ENCODE data around the gene SCN7A. TPM values are rescaled to one million over a fixed set of nuclear protein-coding genes. Genes with fewer than 3 reads are reported as not detected.
A peak's percentile ranks its signal among the peaks of the same experiment; 100 is the strongest.
"Not testable (repeated sequence)": the region's sequence is repeated elsewhere in the genome, so short reads cannot be mapped to it uniquely, and the experiment has no call there.

Gene SCN7A
- 0.19 and 0.29 TPM in 2 replicates for polyA plus RNA-seq (2014; cell fraction: cytosol; rRNA removed)
- polyA plus RNA-seq (2014; cell fraction: nucleus; rRNA removed): 0.52 and 0.58 TPM in 2 replicates

DNA sequence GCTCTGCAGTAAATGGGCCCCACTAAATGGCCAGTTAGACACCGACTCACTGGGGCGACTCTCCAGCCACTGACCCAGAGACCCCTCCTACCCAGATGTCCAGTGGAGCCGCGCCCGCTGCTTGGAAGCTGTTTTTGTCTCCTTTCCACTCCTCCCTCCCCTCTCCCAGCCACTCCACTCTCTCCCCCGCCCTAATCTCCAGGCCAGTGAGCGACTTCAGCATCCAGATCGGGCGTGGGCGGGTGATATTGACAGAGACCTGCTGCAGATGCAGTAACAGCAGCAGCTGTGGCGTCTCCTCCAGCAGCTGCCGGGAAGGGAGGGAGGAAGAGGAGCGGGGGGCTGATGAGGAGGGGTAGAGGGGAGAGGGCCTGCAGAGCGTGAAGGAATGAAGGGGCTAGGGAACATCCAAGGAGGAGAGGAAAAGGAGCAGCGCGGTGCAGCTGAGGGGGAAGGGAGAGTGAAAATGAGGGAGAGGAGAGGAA is at the start of gene SCN7A:
TSS of gene SCN7A (minus strand) at position 110 of the 485 bp plus-strand sequence. CDS start 16,553 bp downstream, outside the sequence.
- DNase-seq (ENCODE audit: low spot score): peak; percentile 83

DNA sequence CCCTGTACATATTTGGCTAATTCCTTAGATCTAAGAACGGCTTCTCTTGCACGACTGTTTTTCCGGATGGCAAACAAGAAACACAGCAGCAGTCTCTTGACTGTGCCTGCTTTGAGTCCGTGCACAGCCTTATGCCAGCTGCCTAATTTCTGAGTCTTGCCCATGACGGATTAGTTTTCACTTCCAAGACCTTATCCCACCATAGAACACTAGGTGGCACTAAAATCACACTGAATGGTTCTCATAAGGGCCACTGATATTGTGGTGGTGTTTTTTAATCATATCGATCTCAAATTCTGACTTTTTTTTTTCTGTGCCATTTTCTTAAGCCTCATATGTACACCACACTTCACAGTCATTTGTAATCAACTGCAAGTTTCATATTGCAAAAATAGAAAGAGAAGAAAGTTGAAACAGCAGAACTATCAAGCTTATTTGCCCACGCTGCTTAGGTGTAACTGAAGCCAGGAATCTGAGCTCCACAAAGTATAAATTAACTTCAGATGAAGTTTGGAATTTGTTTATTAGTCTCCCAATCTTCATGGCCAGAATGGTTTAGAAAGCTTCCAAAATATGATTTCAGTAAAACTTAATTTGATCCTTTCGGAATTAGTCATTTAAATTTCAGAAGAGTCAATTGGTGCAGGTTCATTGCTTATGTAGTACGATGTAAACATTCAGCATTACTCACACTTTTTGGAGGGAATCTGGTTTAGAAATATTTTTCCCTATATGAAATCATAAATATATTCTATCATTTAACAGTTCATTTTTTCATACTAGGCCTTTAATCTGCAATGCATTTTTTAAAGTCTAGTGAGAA is 45.5 kb upstream of the SCN7A start:
- peak; percentile 70 for DNase-seq (ENCODE audit: low spot score)

DNA sequence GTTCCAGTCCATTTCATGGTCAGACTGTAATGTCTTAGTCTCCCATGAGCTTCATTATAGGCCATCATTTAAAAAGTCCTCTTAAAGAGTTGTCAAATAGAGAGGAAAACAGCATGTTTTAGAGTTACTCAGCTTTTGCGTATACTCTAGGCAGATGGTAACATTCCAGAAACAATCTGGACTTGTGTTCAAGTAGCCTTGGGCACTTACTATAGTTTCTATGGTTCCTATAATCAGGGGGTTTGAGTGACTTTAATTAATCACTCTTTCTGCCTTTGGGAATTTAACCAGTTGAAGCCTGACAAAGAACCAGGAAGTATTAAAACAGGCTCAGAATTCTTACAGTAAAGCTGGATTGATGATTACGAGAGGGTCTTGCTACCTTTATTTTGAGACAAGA is 42.1 kb upstream of the SCN7A start:
- DNase-seq (ENCODE audit: low spot score): no peak

DNA sequence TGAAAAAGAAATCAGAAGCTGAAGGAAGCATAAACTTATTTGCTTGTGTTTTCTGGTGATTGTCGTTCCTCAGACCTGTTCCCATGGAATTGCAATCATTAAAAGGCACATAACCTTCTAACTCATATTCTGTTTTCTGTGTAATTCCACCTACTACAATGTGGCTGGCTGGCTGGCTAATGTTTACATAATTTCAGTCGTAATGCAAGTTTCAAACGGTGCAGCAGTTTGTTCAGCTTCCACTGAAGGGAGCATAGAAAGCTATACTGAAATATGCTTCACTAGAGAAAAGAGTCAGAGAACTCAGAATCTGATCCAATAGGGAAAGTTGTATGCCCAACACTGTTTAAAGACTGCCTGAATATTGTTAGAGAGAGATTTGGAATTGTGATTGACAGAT is 27.1 kb upstream of the SCN7A start:
- DNase-seq (ENCODE audit: low spot score): no peak

DNA sequence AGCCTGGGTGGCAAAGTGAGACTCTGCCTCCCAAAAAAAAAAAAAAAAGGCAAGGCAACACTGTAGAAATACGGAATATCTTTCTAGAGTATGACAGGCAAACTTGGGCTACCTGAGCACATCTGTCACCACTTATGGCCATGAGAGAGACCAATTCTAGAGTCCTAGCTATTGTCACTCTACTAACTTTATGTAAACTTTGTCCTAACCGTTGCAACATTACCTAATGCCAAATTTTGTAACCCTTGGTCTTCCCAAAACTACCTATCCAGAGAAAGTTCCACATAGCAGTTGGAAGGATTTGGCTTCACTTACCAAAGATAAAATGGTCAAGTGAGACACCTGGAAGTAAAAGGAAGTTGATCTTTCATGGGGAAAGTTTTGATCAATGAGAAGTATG is 26.6 kb upstream of the SCN7A start:
- no peak for DNase-seq (ENCODE audit: low spot score)

DNA sequence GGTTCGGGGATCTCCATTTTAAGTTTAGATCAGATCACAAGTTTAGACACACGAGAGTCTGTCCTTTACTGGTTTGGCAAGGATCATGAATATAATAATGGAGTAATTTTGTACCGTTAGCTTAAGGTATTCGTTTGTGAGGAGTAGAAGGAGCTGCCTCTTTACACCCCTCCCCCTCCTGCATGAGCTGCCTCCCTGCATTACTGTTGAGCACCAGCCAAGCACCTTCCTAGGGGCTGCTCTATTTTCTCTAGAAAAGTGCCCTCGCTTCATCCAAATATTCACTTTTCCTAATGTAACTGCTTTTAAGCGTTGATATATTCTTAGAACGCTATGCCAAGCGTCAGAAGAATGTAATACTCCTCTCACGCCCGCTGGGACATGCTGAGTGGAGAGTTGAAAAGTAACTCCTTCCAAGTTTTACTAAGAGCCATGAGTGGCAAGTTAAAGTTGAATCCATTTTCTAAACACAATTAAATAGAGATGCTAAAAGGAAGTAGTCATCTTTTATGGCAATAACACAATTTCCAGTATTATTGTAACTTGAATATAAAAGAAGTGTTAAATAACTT is 25.4 kb upstream of the SCN7A start:
- DNase-seq (ENCODE audit: low spot score): no peak

DNA sequence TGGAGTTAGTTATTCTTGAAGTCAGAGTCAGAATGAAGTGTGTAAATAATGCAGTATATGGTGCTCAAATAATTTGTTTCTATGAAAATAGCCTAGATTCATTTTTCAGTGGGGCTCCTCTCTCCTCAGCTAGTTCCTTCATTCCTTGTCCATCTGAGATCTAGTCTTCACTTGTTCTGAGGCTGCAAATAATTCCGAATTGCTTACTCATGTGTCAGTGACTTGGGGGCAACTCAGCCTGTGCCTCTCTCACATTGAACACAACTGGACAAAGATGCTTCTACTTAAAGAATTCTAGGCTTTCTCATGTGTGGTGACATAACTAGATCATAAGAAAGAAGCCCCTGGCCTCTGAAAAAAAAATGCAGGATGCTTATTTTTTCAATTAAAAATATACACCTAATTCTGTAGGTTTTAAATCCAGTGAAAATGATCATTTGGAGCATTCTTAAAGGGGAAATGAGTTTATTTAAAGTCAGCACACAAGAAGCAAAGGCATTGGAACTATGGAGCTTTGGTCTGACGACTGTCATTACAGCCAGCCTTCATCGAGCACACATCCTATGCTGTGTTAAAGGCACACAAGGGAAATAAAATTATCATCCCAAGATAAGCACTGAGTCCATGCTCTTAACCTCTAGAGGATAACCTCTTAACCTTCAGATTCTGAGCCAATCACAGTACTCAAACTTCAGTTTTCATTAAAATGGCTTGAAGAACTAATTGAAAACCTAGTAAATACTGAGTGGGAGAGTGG is 24.8 kb upstream of the SCN7A start:
- peak; percentile 24 for DNase-seq (ENCODE audit: low spot score)

DNA sequence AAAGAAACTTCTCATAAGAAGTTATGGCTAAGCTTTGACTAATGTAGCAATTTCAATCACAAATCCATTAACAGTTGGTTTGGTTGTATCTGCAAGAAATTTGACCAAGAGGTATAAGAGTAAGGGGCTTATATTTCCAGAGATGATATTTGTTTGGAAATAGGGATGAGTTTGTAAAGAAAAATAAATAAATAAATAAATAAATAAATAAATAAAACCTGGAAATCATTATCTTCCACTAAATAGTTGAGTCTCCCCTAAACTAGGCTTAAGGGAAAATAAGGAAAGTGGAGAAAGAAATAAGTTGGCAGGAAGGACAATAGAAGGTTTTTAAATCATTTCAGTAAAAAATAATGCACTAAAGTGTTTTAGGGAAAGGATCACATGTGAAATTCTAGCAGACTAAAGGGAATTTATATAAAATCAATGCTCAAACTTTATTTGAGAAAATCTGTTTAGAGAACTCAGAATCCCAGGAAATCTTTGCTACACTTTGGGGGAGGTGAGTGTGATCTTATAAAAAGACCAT is 23.5 kb upstream of the SCN7A start:
- no peak for DNase-seq (ENCODE audit: low spot score)

DNA sequence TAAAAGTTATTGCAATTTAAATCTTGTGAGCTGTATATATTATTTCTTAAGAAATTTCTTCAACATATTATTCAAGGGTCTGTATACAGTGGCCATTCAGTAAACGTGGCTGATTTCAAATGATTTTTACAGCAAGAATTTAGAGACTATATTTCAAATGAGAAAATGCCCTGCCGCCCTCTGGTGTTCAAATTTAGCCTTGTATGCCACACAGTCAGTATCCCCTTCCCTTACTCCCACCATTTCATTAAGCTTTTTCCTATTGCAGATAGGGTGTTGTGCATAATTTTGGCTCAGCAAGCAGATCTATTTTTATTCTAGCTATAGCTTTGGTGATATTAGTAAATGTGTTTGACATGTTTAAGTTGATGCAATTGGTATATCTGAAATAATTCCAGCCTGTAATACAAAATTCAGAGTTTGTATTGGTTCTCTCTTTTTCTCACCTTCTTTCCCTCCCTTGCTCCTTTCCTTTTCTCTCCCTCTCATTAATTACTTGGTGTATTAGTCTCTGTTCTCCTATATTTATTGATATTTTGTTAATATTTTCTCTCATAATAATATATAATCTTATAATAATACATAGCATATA is 22.8 kb upstream of the SCN7A start:
- DNase-seq (ENCODE audit: low spot score): peak; percentile 50

DNA sequence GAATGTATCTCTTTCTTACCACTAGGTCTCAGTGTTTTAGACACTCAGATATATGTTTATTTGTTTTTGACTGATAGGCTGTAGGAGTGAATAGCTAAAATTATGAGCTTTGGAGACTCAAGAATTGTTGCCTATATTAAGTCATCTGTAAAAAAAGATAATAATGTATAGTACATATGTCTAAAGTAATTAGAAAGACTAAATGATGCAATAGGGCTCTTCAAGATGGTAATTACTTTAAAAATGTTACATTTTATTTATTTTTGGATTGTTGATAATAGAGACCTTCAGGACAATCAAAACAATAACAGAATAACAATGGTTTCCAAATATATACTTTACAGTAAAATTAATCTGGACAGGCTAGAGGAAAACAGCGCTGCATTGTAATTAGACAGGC is 19.9 kb upstream of the SCN7A start:
- no peak for DNase-seq (ENCODE audit: low spot score)

DNA sequence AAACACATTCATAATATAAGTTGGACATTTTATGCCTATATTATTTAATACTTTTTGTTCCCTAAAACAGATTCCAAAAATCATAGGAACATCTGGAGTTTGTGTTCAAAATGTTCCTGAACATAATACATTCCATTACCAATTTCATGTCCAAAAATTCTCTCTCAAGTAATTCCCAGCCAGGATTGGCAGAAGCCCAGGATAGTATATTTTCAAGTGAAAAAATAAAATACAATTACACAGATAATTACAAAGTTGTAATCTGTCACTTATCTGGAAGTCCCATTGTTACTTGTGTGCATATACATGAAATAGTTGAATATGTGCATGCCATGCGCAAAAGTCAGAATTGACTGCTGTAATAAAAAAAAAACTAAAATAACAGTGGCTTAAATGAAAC is 5.2 kb upstream of the SCN7A start:
- DNase-seq (ENCODE audit: low spot score): no peak

DNA sequence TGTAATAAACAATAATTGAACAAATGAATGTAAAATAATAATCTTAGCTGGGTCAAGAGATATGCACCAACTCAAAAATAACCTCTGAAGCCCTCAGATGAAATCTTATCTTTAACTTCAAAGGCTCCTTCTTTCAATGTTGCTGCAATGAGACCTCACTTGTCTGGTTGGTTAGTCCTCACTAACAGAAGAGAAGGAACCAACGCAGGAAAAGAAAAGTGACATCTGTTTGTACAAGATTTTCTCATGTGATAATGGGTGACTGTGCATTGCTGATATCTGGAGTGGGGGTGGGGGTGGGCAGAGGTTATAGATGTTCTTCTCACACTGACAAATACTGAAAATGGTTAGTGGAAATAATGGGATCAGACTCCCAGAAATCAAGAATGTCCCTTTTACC is 2.6 kb downstream of the SCN7A start:
- no peak for DNase-seq (ENCODE audit: low spot score)

DNA sequence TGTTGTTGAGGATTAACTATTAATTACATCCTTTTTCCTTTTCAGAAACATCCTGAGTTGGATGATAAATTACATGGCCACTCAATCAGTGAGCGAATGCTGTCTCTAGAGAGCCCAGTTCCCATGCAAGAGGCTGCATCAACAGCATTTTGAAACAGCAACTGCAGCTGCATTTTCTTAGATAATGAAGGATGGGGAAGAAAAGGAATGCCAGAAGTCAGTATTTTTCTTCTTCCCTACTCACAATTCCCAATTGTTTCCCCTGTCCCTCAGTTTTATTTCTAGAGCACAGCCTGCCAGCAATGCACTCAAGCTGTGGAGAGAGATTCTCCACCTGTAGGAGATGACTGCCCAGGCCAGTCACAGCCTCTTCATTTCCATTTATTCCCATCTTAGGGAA is 6.9 kb downstream of the SCN7A start:
- DNase-seq (ENCODE audit: low spot score): no peak

DNA sequence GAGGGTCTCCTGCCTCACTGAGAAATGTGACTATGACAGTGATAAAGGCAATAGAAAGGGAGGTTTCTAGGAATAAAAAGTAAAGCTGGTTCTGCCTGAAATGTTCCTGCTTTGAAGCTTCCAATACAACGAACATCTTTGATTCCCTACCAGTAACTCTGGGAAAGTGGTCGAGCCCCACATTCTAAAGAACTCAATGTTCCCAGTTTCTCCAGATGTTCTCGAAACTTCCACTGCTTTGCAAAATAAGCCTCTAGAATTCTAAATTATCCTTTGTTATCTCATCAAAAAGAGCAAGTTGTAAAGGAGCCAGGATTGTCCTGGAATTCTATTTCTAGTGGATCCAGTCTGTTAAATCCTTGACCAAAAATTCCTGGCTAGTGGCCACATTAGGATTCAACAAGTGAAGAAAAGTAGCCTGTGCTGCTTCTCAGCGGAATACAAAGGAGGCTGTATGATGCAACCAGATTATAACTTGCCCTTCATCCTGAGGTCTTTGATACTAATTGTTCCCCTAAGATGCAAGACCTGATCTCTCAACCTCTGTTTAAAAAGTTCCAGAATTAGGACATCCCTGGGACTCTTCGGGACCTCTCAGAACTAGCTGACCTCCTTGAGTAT is 8.4 kb downstream of the SCN7A start:
- DNase-seq (ENCODE audit: low spot score): no peak

DNA sequence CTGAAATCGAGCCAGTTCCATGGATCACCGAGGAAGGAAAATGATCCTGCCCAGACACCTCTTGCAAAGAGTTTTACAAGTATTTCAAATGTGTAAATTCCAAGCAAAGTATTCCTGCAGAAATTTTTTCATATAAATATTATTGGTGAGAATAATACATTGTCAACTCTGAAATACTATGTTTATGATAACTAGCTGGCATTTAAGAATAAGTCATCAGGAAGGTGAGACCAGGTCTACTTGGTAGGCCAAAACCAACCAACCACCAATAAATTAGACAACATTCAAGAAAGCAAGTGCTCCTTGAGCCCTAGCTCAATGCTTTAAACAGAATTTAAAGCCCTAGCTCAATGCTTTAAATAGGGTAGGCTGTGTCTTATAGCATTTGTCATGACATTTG is 21.7 kb downstream of the SCN7A start:
- DNase-seq (ENCODE audit: low spot score): no peak

DNA sequence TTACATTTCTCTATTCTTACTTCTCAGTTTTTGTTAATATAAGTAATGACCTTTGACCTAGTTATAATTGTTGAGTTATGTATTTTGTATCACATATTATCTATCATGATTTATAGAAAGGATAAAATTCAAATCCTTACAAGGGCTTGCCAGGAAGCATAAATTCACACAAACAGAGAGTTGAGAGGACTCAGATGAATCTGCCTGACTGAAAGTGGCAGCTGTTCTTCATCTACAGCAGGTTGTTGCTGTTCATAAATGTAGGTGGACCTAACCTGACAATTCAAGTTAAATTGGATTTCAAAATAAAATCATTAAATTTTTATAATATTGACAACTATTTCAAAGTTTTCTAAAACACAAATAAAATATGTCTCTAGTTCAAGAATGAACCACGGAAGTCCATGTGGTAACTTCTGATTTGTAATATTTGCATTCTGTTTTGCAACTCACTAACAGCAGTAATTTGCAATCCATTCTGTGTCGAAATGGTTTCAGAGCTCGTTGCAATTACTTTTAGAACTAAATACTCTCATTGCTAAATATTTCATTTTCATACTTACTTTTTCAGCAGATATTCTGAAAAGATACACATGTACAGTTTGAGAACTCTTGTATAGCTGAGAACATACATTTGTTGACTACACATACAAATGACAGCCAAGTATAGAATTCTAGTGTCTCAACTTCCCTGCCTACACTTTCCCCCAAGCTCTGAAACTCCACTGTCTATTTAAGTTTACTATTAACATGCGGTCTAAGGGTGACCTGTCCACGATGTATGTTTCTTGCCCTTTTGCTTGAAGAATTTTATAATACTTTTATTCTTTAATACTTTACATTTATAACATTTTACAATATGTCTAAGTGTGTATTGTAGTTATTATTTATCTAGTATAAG is 25.7 kb downstream of the SCN7A start:
- DNase-seq (ENCODE audit: low spot score): no peak

DNA sequence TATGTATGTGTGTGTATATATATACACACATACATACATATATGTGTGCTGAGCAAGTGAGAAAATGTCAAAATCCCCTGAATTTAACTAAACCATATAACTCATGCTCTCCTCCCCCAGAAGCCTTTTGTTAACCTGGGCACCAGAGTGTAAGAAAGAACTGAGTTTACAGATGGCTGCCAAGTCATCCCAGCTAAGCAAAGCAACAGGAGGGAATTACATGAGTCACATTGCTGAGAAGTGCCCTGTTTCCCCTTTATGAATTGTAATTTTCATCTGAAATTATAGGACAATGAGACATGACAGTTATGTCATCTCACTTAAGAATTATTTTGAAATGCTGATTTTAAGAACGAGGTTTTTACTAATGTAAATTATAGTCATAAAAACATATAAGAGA is 29.9 kb downstream of the SCN7A start:
- no peak for DNase-seq (ENCODE audit: low spot score)

DNA sequence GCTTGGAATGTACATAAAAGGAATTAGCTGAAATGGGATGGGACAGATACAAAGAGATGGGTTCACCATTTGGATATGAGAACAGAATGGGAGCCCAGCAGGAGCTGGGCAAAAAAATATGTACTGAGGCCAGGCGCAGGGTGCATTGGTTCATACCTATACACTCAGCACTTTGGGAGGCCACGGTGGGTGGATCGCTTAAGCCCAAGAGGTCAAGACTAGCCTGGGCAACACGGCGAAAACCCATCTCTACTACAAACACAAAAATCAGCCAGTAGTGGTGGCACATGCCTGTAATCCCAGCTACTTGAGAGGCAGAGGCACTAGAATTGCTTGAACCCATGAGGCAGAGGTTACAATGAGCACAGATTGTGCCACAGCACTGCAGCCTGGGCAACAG is 30.4 kb downstream of the SCN7A start:
- no peak for DNase-seq (ENCODE audit: low spot score)

DNA sequence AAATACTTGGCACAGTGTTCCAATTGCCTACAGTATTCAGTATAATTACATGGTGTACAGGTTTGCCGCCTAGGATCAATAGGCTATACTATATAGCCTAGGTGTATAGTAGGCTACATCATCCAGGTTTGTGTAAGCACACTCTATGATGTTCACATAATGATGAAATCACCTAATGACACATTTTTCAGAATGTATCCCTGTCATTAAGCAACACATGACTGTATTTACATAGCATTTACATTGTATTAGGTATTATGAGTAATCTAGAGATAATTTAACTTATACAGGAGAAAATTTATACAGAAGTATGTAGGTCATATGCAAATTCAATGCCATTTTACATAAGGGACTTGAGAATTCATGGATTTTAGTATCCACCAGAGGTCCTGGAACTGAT is 35.4 kb downstream of the SCN7A start:
- DNase-seq (ENCODE audit: low spot score): no peak

DNA sequence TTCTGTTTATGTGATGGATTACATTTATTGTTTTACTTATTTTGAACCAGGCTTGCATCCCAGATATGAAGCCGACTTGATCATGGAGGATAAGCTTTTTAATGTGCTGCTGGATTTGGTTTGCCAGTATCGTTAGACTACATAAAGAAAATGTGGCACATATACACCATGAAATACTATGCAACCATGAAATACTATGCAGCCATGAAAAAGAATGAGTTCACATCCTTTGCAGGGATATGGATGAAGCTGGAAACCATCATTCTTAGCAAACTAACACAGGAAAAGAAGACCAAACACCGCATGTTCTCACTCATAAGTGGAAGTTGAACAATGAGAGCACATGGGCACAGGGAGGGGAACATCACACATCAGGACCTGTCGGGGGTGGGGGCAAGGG is 38.2 kb downstream of the SCN7A start:
- not testable (repeated sequence) for DNase-seq (ENCODE audit: low spot score)

Data from SK-N-DZ (cell line).